ENCODE results near the gene PPP4R1.

- TF ChIP-seq CTCF (IDR thresholded peaks at IDR 0.05) = no peak
- TF ChIP-seq POLR2A (IDR thresholded peaks at IDR 0.05) = no peak
These were observed 75.1 kb downstream of the PPP4R1 start for GRCh38 chr18:9539283-9539682.
